HCT116 (cell line): ENCODE data around the gene MINDY4B. TPM values are rescaled to one million over a fixed set of nuclear protein-coding genes. Genes with fewer than 3 reads are reported as not detected.

Source experiments
- ELF1 ChIP-seq: IDR thresholded peaks from 2 replicates; pipeline ENCODE4 v1.6.1; 2012; ENCODE audit warnings: low read depth, borderline replicate concordance
- EZH2phosphoT487 ChIP-seq: fragments of 200-600 bp; IDR thresholded peaks from 2 replicates; pipeline ENCODE4 v1.6.1; 2018; ENCODE audit warnings: antibody characterized with exemption, borderline replicate concordance
- FOSL1 ChIP-seq: IDR thresholded peaks from 2 replicates; pipeline ENCODE4 v1.6.1; 2012; ENCODE audit warnings: low read depth
- JUND ChIP-seq: IDR thresholded peaks from 2 replicates; pipeline ENCODE4 v1.6.1; 2012
- POLR2A ChIP-seq: IDR thresholded peaks from 2 replicates; pipeline ENCODE4 v1.7.0; 2011; ENCODE audit warnings: borderline replicate concordance; ENCODE audit not compliant: insufficient read depth, insufficient read length; ENCODE audit errors: extremely low read depth
- POLR2AphosphoS5 ChIP-seq: IDR thresholded peaks from 2 replicates; pipeline ENCODE4 v1.6.1; 2011; ENCODE audit warnings: mild to moderate bottlenecking, low read depth, low read length, moderate library complexity
- REST ChIP-seq: IDR thresholded peaks from 2 replicates; pipeline ENCODE4 v1.6.1; 2012; ENCODE audit warnings: low read depth
- SRF ChIP-seq: IDR thresholded peaks from 2 replicates; pipeline ENCODE4 v1.6.1; 2012; ENCODE audit warnings: low read depth
- YY1 ChIP-seq: IDR thresholded peaks from 2 replicates; pipeline ENCODE4 v1.6.1; 2011; ENCODE audit warnings: low read length, low read depth, moderate library complexity, mild to moderate bottlenecking; ENCODE audit not compliant: insufficient replicate concordance; ENCODE audit errors: extremely low read depth
- total RNA-seq: library from RNA; stranded (reverse); gene quantifications from one replicate; pipeline ENCODE4 v1.2.1, GENCODE V29; 2021; ENCODE audit not compliant: unreplicated experiment
- TF ChIP-seq, protein P1 (sequence below): IDR thresholded peaks from 2 replicates; pipeline ENCODE4 v1.6.1; 2011; ENCODE audit warnings: mild to moderate bottlenecking, low read length, moderate library complexity; ENCODE audit not compliant: insufficient replicate concordance; ENCODE audit errors: extremely low read depth

The MINDY4B gene
- total RNA-seq, 1 experiment from 2014 or later, result not detected

DNA sequence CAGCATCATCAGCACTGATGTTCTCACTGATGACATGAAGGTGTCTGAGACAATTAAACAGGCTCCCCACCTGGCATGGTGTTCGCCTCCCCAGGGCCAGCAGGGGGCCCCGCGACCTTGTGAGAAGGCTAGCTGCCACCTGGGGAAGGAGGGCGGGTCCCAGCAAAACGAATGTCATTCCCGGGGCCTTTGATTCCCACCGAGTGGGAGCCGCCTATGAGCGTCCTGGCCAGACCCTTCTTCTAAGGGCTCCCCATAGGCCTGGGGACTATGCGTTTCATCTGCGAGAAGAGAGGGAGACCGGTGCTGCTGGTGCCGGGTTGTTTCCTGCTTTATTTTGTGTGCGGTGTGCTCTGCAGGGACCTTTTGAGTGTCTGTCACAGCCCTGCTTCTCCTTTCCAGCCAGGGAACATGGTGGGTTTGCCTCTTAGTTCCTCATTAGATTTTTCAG is 20.5 kb upstream of the MINDY4B start (continued):
- no peak for TF ChIP-seq REST
- no peak for TF ChIP-seq JUND
- TF ChIP-seq, protein P1, sequence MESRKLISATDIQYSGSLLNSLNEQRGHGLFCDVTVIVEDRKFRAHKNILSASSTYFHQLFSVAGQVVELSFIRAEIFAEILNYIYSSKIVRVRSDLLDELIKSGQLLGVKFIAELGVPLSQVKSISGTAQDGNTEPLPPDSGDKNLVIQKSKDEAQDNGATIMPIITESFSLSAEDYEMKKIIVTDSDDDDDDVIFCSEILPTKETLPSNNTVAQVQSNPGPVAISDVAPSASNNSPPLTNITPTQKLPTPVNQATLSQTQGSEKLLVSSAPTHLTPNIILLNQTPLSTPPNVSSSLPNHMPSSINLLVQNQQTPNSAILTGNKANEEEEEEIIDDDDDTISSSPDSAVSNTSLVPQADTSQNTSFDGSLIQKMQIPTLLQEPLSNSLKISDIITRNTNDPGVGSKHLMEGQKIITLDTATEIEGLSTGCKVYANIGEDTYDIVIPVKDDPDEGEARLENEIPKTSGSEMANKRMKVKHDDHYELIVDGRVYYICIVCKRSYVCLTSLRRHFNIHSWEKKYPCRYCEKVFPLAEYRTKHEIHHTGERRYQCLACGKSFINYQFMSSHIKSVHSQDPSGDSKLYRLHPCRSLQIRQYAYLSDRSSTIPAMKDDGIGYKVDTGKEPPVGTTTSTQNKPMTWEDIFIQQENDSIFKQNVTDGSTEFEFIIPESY, result no peak
- no peak for TF ChIP-seq ELF1
- TF ChIP-seq FOSL1, result no peak
- no peak for TF ChIP-seq EZH2phosphoT487
- no peak for TF ChIP-seq YY1
- TF ChIP-seq POLR2A, result no peak
- no peak for TF ChIP-seq SRF
- no peak for TF ChIP-seq POLR2AphosphoS5
